Natural killer cell (primary cell): ENCODE data around the gene SENP7. TPM values are rescaled to one million over a fixed set of nuclear protein-coding genes. Genes with fewer than 3 reads are reported as not detected.
"Not testable (repeated sequence)": the region's sequence is repeated elsewhere in the genome, so short reads cannot be mapped to it uniquely, and the experiment has no call there.

Source experiments
- ATAC-seq, 3 donors: fragments of 150-1000 bp in 2 of 3; fragments of 200-7000 bp in 1 of 3; cut with Tn5 transposase; 1 replicate in 1 of 3; 2 replicates in 2 of 3; pipeline ENCODE4 v1.10.0; 2021; ENCODE audit warnings: mild to moderate bottlenecking in 2 of 3, moderate library complexity in 2 of 3
- DNase-seq, 2 donors: peaks; one replicate each; pipeline versions ENCODE4 v3.0.0 to v3.0.0-alpha.2; 2013 to 2021; ENCODE audit warnings: mixed read lengths in 1 of 2
- H3K27ac ChIP-seq: one replicate; pipeline ENCODE4 v1.5.1; 2013; ENCODE audit warnings: mild to moderate bottlenecking, low read length
- H3K27me3 ChIP-seq: one replicate; pipeline ENCODE4 v1.6.1; 2013; ENCODE audit warnings: low read length; ENCODE audit not compliant: control insufficient read depth, insufficient read depth
- H3K36me3 ChIP-seq: one replicate; pipeline ENCODE4 v1.6.1; 2013; ENCODE audit warnings: low read length; ENCODE audit not compliant: control insufficient read depth, insufficient read depth
- H3K4me1 ChIP-seq: one replicate; pipeline ENCODE4 v1.6.1; 2013; ENCODE audit warnings: low read length; ENCODE audit not compliant: control insufficient read depth, insufficient read depth
- H3K4me3 ChIP-seq: one replicate; pipeline ENCODE4 v1.5.1; 2013; ENCODE audit warnings: low read length
- H3K9me3 ChIP-seq: one replicate; pipeline ENCODE4 v1.6.1; 2013; ENCODE audit warnings: low read length; ENCODE audit not compliant: control insufficient read depth, insufficient read depth
- H3K27ac Mint-ChIP-seq, 2 donors: one replicate each; pipeline ENCODE4 v1.8.0; 2022; ENCODE audit warnings: mild to moderate bottlenecking in 2 of 2, mixed read lengths in 2 of 2, moderate library complexity in 1 of 2
- H3K27me3 Mint-ChIP-seq, 2 donors: one replicate each; pipeline ENCODE4 v1.8.0; 2022; ENCODE audit warnings: low read depth in 2 of 2, mixed read lengths in 2 of 2
- H3K36me3 Mint-ChIP-seq: one replicate; pipeline ENCODE4 v1.8.0; 2022; ENCODE audit warnings: mixed read lengths
- H3K4me1 Mint-ChIP-seq, 2 donors: one replicate each; pipeline ENCODE4 v1.8.0; 2022; ENCODE audit warnings: mixed read lengths in 2 of 2
- H3K4me3 Mint-ChIP-seq: one replicate; pipeline ENCODE4 v1.8.0; 2022; ENCODE audit warnings: mild to moderate bottlenecking, moderate library complexity, mixed read lengths
- H3K9me3 Mint-ChIP-seq, 2 donors: one replicate each; pipeline ENCODE4 v1.8.0; 2022; ENCODE audit warnings: mixed read lengths in 2 of 2
- WGBS: methylation state at CpG from one replicate; pipeline ENCODE4 v1.1.7; 2013; ENCODE audit warnings: missing lambda C conversion rate; ENCODE audit not compliant: insufficient coverage; 5-methylcytosine and 5-hydroxymethylcytosine counted together
- intact Hi-C: fragments of 100-400 bp; cut with micrococcal nuclease; formaldehyde crosslinking; loops from one replicate; pipeline ENCODE4 v1.14.2; 2022
- total RNA-seq, 4 donors: library from RNA; stranded (reverse); fragments of 120-200 nt in 1 of 4; gene quantifications; one replicate each; pipeline versions ENCODE4 v1.2.3 to v1.2.4, GENCODE V29; 2013 to 2022
- TF ChIP-seq, protein P1 (sequence below): fragments of 200-600 bp; IDR thresholded peaks from one replicate; pipeline ENCODE4 v1.8.0; 2022; ENCODE audit warnings: antibody characterized with exemption

Gene SENP7
- total RNA-seq, 3 donors from 2014 or later (not counting 1 experiment from before 2014, with no cell fraction given) = 41.4 to 60.6 (median 52.7) TPM

DNA sequence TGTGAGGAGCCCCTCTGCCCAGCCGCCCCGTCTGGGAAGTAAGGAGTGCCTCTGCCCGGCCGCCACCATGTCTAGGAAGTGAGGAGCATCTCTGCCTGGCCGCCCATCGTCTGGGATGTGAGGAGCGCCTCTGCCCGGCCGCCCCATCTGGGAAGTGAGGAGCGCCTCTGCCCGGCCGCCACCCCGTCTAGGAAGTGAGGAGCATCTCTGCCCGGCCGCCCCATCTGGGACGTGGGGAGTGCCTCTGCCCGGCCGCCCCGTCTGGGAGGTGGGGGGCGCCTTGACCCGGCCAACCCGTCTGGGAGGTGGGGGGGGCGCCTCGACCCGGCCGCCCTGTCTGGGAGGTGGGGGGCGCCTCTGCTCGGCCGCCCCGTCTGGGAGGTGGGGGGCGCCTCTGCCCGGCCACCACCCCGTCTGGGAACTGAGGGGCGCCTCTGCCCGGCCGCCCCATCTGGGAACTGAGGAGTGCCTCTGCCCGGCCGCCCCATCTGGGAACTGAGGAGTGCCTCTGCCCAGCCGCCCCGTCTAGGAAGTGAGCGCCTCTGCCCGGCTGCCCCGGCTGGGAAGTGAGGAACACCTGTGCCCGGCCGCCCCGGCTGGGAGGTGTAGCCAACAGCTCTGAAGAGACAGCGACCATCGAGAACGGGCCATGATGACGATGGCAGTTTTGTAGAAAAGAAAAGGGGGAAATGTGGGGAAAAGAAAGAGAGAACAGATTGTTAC, 38.5 kb upstream of the SENP7 start:
- H3K27ac Mint-ChIP-seq, intact Hi-C loops, H3K4me1 Mint-ChIP-seq, H3K4me3 Mint-ChIP-seq, H3K9me3 ChIP-seq, ATAC-seq, H3K4me3 ChIP-seq, H3K36me3 Mint-ChIP-seq, DNase-seq, H3K27me3 ChIP-seq, H3K27ac ChIP-seq, H3K27me3 Mint-ChIP-seq, H3K36me3 ChIP-seq, H3K9me3 Mint-ChIP-seq, H3K4me1 ChIP-seq: not testable (repeated sequence)
- 96% methylated on average over 49 of the region's 50 CpGs for WGBS

DNA sequence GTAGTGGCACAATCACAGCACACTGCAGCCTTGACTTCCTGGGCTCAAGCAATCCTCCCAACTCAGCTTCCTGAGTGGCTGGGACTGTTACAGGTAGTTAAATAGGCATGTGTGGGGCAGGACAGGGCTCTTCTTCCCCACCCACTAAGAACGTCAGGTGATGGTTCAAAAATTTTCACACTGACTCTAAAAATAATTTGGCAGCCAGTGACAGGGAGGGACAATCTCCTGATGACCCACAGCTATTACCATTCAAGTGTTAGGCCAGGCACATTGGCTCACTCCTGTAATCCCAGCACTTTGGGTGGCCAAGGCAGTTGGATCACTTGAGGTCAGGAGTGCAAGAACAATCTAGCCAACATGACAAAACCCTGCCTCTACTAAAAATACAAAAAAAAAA, 36.5 kb upstream of the SENP7 start:
- Histone ChIP-seq H3K4me3 (no peak overlapping the region), H3K9me3 (no peaks in the 10 kb centered on the region), H3K27me3 (no peaks in the 10 kb centered on the region), H3K27ac (no peak overlapping the region), H3K4me1 (no peaks in the 10 kb centered on the region), H3K36me3 (no peaks in the 10 kb centered on the region)
- Mint-ChIP-seq H3K36me3 (no peaks in the 10 kb centered on the region), H3K27ac (no peak overlapping the region), H3K27me3 (no peaks in the 10 kb centered on the region), H3K9me3 (no peaks in the 10 kb centered on the region), H3K4me3 (no peak overlapping the region), H3K4me1 (no peaks in the 10 kb centered on the region)
- intact Hi-C loops = no loop called here
- TF ChIP-seq, protein P1, sequence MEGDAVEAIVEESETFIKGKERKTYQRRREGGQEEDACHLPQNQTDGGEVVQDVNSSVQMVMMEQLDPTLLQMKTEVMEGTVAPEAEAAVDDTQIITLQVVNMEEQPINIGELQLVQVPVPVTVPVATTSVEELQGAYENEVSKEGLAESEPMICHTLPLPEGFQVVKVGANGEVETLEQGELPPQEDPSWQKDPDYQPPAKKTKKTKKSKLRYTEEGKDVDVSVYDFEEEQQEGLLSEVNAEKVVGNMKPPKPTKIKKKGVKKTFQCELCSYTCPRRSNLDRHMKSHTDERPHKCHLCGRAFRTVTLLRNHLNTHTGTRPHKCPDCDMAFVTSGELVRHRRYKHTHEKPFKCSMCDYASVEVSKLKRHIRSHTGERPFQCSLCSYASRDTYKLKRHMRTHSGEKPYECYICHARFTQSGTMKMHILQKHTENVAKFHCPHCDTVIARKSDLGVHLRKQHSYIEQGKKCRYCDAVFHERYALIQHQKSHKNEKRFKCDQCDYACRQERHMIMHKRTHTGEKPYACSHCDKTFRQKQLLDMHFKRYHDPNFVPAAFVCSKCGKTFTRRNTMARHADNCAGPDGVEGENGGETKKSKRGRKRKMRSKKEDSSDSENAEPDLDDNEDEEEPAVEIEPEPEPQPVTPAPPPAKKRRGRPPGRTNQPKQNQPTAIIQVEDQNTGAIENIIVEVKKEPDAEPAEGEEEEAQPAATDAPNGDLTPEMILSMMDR = no peak
- 75% methylated on average over 1 of the region's 1 CpG for WGBS
- no peak for ATAC-seq
- DNase-seq = no peak

DNA sequence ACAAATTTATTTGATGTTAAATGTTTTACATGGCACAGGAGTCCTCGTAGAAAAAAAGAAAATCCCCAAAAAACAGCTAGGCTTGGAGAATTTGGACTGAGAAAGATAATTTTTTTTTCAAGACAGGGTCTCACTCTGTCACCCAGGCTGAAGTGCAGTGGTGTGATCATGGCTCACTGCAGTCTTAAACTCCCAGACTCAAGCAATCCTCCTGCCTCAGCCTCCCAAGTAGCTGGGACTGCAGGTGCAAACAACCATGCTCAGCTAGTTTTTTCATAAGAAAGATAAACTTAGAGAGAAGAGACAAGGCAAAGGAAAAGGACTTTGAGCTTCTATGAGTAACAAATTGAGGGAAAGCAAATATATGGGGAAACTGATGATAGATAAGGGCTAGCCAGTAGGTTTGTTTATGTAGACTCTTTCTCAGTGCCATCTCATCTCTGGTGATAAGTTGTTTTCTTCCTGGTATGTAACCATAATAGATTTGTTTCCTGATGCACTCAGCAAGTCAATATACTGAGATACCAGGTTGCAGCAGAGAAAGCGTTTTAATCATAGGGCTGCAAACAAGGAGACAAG, 35.6 kb upstream of the SENP7 start:
- no peaks in the 10 kb centered on the region for H3K9me3 ChIP-seq
- H3K4me3 ChIP-seq = no peak overlapping the region
- Mint-ChIP-seq H3K4me3 (no peak overlapping the region), H3K27ac (no peak overlapping the region), H3K36me3 (no peaks in the 10 kb centered on the region), H3K9me3 (no peaks in the 10 kb centered on the region), H3K27me3 (no peaks in the 10 kb centered on the region), H3K4me1 (no peaks in the 10 kb centered on the region)
- peak in 1 of 3 donors; percentile 43 for ATAC-seq
- WGBS = 86% methylated on average over 1 of the region's 2 CpGs
- no peaks in the 10 kb centered on the region for H3K36me3 ChIP-seq
- no peak overlapping the region for H3K27ac ChIP-seq
- TF ChIP-seq, protein P1 = no peak
- intact Hi-C loops = no loop called here
- no peak for DNase-seq
- no peaks in the 10 kb centered on the region for H3K27me3 ChIP-seq
- H3K4me1 ChIP-seq = no peaks in the 10 kb centered on the region

DNA sequence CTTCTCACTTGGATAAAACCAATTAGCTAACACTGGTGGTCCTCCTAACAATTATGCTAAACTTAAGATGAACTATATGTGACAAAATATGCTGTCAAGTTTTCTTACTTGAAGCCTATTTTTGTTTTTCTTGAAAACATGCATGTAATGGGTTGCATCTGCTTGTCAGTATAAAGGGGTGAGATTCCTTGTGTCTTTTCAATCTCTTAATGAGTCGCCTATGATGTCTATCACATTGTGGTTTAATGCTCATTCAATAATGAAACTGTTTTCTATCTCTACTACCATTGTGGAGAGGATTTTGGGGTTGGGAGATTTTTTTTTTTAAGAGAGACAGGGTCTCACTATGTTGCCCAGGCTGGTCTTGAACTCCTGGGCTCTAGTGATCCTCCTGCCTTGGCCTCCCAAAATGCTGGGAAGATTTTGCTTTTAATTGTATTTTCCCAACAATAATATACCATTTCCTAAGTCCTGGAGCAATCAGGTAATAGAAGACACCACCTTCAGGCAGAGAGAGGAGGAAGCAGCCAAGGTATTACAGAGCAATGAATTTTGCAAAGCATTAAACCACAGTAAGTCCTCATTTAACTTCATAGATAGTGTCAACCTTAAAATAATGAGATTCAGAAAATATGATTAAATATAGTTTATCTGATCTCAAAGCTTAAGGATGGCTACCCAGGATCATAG, 31.3 kb upstream of the SENP7 start:
- ATAC-seq = no peak
- WGBS = no CpG with 5 or more reads among the region's 1 CpG
- TF ChIP-seq, protein P1 = no peak

More for the DNA sequence above, 31.3 kb upstream of the SENP7 start:
- H3K9me3 ChIP-seq = no peaks in the 10 kb centered on the region
- intact Hi-C loops = no loop called here
- no peaks in the 10 kb centered on the region for H3K4me1 Mint-ChIP-seq
- no peak overlapping the region for H3K27ac ChIP-seq
- H3K4me3 ChIP-seq = no peak overlapping the region
- peaks cover 5 to 10% of the 10 kb centered on the region in 2 donors for H3K27me3 Mint-ChIP-seq
- H3K27ac Mint-ChIP-seq = no peak overlapping the region
- H3K4me3 Mint-ChIP-seq = no peak overlapping the region
- no peaks in the 10 kb centered on the region for H3K36me3 ChIP-seq
- no peaks in the 10 kb centered on the region for H3K27me3 ChIP-seq
- H3K9me3 Mint-ChIP-seq = no peaks in the 10 kb centered on the region
- DNase-seq = peak in 1 of 2 donors; percentile 26
- no peaks in the 10 kb centered on the region for H3K36me3 Mint-ChIP-seq
- H3K4me1 ChIP-seq = peaks cover 5% of the 10 kb centered on the region
